Transverse colon (tissue), 4 donors: Measurements from ENCODE around the gene MCC. TPM values are rescaled to one million over a fixed set of nuclear protein-coding genes. Genes with fewer than 3 reads are reported as not detected.

Source experiments
- DNase-seq: peaks from one replicate; pipeline ENCODE4 v3.0.0-alpha.2; 2019
- H3K27ac ChIP-seq, 4 donors: fragments of 200-600 bp; sonication (generic); 2 replicates each; pipeline ENCODE4 v1.5.1; 2016 to 2018; ENCODE audit warnings: inconsistent platforms in 4 of 4
- H3K27me3 ChIP-seq: fragments of 200-600 bp; sonication (generic); 2 replicates; pipeline ENCODE4 v1.5.1; 2017; ENCODE audit warnings: inconsistent platforms
- H3K36me3 ChIP-seq, 4 donors: fragments of 200-600 bp; sonication (generic); 2 replicates each; pipeline ENCODE4 v1.5.1; 2017 to 2019; ENCODE audit warnings: inconsistent platforms in 4 of 4
- H3K4me1 ChIP-seq, 4 donors: fragments of 200-600 bp; sonication (generic); 2 replicates each; pipeline ENCODE4 v1.5.1; 2017 to 2020; ENCODE audit warnings: inconsistent platforms in 4 of 4
- H3K4me3 ChIP-seq, 4 donors: fragments of 200-600 bp; sonication (generic); 1 replicate in 1 of 4; 2 replicates in 3 of 4; pipeline versions ENCODE4 v1.5.1 to v1.6.1; 2017 to 2019; ENCODE audit warnings: inconsistent platforms in 4 of 4
- H3K9me3 ChIP-seq, 2 donors: fragments of 200-600 bp; sonication (generic); 2 replicates each; pipeline ENCODE4 v1.5.1; 2017 to 2019; ENCODE audit warnings: inconsistent platforms in 2 of 2
- CTCF ChIP-seq, 5 experiments: fragments of 200-600 bp in 3 of 5; fragments of 450-650 bp in 2 of 5; sonication (generic) in 3 of 5; IDR thresholded peaks; 1 replicate in 2 of 5; 2 replicates in 3 of 5; pipeline ENCODE4 v1.5.1; 2016 to 2017; ENCODE audit warnings: antibody characterized with exemption in 5 of 5, inconsistent platforms in 3 of 5, mild to moderate bottlenecking in 2 of 5, moderate library complexity in 1 of 5
- EP300 ChIP-seq: sonication (generic); formaldehyde crosslinking; IDR thresholded peaks from one replicate; pipeline ENCODE4 v1.6.1; 2017; ENCODE audit warnings: antibody characterized with exemption, low read depth
- POLR2A ChIP-seq: fragments of 450-650 bp; IDR thresholded peaks from one replicate; pipeline ENCODE4 v1.6.1; 2016; ENCODE audit warnings: antibody characterized with exemption, mild to moderate bottlenecking, moderate library complexity
- POLR2AphosphoS5 ChIP-seq, 3 donors: sonication (generic); formaldehyde crosslinking; IDR thresholded peaks; one replicate each; pipeline ENCODE4 v1.6.1; 2016; ENCODE audit warnings: antibody characterized with exemption in 3 of 3
- WGBS, 2 donors: methylation state at CpG; one replicate each; pipeline ENCODE4 v1.1.5; 2018; ENCODE audit warnings: low coverage in 1 of 2; 5-methylcytosine and 5-hydroxymethylcytosine counted together
- in situ Hi-C, 4 donors: fragments of 200-750 bp; cut with MboI; loops; one replicate each; pipeline versions ENCODE4 v1.15.0 to v1.15.1; 2017; ENCODE audit warnings: low sequenced_read_pairs in 3 of 4, low pct_ligation_motif_present in 1 of 4, low pct_unique_long_range_greater_than_20kb in 1 of 4
- intact Hi-C: fragments of 100-400 bp; cut with DNase I; formaldehyde crosslinking; loops from one replicate; pipeline ENCODE4 v1.15.1; 2023; ENCODE audit warnings: low total_unique reads
- total RNA-seq, 4 donors: library from RNA; depleted of rRNA; stranded (reverse); fragments of >200 nt; gene quantifications; one replicate each; pipeline ENCODE4 v1.1.0, GENCODE V29; 2016

The MCC gene
- total RNA-seq, 4 donors from 2014 or later: 2.6 to 28.4 (median 16.4) TPM

- in situ Hi-C loops: no loop called here
- WGBS, 2 donors: 88% methylated on average over 1 of the region's 1 CpG; no CpG with 5 or more reads in 1 of the 2 donors
- Histone ChIP-seq H3K9me3 (no peaks in the 10 kb centered on the region), H3K27ac (no peak overlapping the region), H3K4me3 (no peak overlapping the region), H3K4me1 (no peaks in the 10 kb centered on the region), H3K27me3 (no peaks in the 10 kb centered on the region), H3K36me3 (no peaks in the 10 kb centered on the region)
- intact Hi-C loops: no loop called here
- DNase-seq: no peak
- TF ChIP-seq EP300 (no peak), CTCF (IDR thresholded peaks at IDR 0.05) (no peak), POLR2A (no peak), POLR2AphosphoS5 (IDR thresholded peaks at IDR 0.05) (no peak)
These were observed 273.5 kb downstream of the MCC start for GRCh38 chr5:113214606-113215323.

GRCh38 chr5:113213551-113214425 is 274.5 kb downstream of the MCC start:
- H3K9me3 ChIP-seq: no peaks in the 10 kb centered on the region
- no peak for DNase-seq
- H3K27ac ChIP-seq: no peak overlapping the region
- H3K4me3 ChIP-seq: no peak overlapping the region
- 86 to 91% methylated on average over 6 to 14 of the region's 14 CpGs for WGBS, 2 donors
- intact Hi-C loops: no loop called here
- no peaks in the 10 kb centered on the region for H3K27me3 ChIP-seq
- H3K4me1 ChIP-seq: no peaks in the 10 kb centered on the region
- no peaks in the 10 kb centered on the region for H3K36me3 ChIP-seq
- in situ Hi-C loops: no loop called here
- TF ChIP-seq CTCF (IDR thresholded peaks at IDR 0.05) (no peak), EP300 (no peak), POLR2A (no peak), POLR2AphosphoS5 (IDR thresholded peaks at IDR 0.05) (no peak)

GRCh38 chr5:113212244-113212920 is 275.9 kb downstream of the MCC start:
- Histone ChIP-seq H3K36me3 (no peaks in the 10 kb centered on the region), H3K9me3 (no peaks in the 10 kb centered on the region), H3K4me3 (no peak overlapping the region), H3K27me3 (no peaks in the 10 kb centered on the region), H3K4me1 (no peaks in the 10 kb centered on the region), H3K27ac (no peak overlapping the region)
- WGBS, 2 donors: 39 to 56% methylated on average over 2 to 5 of the region's 5 CpGs
- intact Hi-C loops: no loop called here
- in situ Hi-C loops: no loop called here
- TF ChIP-seq POLR2A (no peak), EP300 (no peak), CTCF (IDR thresholded peaks at IDR 0.05) (no peak), POLR2AphosphoS5 (IDR thresholded peaks at IDR 0.05) (no peak)
- no peak for DNase-seq

GRCh38 chr5:113209498-113209897 is 278.8 kb downstream of the MCC start:
- H3K9me3 ChIP-seq: no peaks in the 10 kb centered on the region
- H3K4me1 ChIP-seq: no peaks in the 10 kb centered on the region
- no peak overlapping the region for H3K27ac ChIP-seq
- no peak for TF ChIP-seq EP300
- DNase-seq: no peak
- no peaks in the 10 kb centered on the region for H3K27me3 ChIP-seq
- no peak overlapping the region for H3K4me3 ChIP-seq
- intact Hi-C loops: no loop called here
- H3K36me3 ChIP-seq: no peaks in the 10 kb centered on the region
- WGBS, 2 donors: 71 to 73% methylated on average over 4 of the region's 4 CpGs
- in situ Hi-C loops: no loop called here
